NCI-H748 treated with DMSO at 0.1 percent for 48 hours (cell line): ENCODE measurements around the gene ANKDD1A.

ENCODE experiments used
- DNase-seq: peaks from one replicate; lab custom pipeline; 2025; lab: John Stamatoyannopoulos, UW

ANKDD1A gene

DNA sequence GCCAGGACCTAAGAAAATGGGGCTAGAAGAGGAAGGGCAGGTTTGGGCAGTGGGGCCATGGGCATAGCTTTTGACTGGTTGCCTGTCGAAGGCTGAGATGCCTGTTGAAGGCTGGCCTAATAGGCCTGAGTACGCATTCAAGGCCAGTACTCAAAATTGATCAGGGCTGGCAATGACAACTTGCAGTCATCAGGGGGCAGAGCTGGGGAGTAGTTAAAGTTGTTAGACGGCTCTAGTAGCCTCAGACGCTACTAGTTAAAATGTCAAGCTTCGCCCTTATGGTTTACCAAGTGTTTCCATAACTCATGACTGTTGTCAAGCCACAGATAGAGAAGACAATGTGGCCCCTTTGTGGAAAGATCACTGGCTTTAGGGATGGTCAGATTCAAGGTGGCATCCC, 49.3 kb downstream of the ANKDD1A start:
- no peak for DNase-seq

GRCh38 chr15:64969401-64969800, 57.7 kb downstream of the ANKDD1A start:
- no peak for DNase-seq

- DNase-seq: no peak
Observed at GRCh38 chr15:64970698-64971097, 59.0 kb downstream of the ANKDD1A start.

GRCh38 chr15:64975390-64975789, 63.7 kb downstream of the ANKDD1A start:
- DNase-seq: no peak

DNA sequence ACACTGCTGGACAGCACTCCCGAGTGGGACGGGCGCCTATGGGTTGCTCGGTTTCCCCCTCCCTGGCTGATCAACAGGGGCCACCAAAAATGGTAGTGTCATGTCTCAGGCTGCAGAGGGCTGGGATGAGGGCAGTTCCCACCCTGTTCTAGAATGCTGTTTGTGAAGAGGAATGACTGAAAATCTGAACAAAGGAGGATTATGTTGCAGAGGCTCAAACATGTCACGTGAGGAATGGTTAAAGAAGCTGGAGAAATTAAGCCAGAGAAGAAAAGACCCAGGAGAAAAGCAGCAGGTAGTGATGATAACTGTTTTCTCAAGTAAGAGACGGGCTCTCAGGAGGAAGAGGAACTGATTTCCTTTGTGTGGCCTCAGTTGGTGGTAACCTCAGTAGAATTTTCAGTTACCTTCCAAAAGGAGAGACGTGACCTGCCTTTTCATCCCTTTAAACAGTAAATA, 67.6 kb downstream of the ANKDD1A start:
- DNase-seq: no peak

- no peak for DNase-seq
Observed at GRCh38 chr15:64981812-64982431, 70.2 kb downstream of the ANKDD1A start.

- DNase-seq: no peak
Observed at GRCh38 chr15:64982472-64982871, 70.8 kb downstream of the ANKDD1A start.

- DNase-seq: no peak
Observed at GRCh38 chr15:64985366-64986033, 73.8 kb downstream of the ANKDD1A start.

DNA sequence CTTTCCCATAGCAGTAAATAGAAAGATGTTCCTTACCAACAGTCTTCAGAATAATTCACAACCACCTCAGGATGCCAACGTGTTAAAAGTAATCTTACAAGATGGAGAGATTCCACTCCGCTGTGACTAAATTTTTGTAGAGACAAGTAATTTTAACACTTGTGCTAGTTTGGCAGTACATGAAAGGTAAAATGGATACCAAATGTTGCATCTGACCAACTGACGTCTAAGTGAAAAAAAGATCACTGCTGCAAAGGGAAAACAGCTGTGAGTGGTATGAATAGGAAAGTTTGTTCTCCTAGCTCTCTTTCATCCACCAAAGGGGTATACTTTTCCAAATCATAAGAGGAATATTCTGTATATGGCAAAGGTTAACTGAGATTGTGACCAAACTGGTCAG, 75.4 kb downstream of the ANKDD1A start:
- no peak for DNase-seq

GRCh38 chr15:64989416-64990167, 77.9 kb downstream of the ANKDD1A start, which contains the start of gene SPG21:
TSS of gene SPG21 (minus strand) at chr15:64989914. CDS start at chr15:64983569, 6,345 bp downstream.
- peak; percentile 77 for DNase-seq

DNA sequence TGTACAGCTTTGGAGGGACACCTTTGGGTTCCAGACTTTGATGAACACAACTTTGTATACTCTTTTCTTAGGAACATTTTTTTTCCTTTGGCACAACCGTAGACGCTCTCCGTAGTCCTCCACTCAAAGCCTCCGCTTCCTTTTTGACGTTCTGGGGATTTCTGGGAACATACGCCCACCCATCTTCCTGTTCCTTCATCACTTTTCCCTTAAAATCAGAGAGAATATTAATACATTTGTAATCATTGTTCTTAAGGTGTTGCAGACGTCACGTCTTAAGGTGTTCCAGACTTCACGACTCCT, 78.4 kb downstream of the ANKDD1A start:
- DNase-seq: no peak

GRCh38 chr15:64991536-64992135, 79.9 kb downstream of the ANKDD1A start:
- DNase-seq: no peak

DNA sequence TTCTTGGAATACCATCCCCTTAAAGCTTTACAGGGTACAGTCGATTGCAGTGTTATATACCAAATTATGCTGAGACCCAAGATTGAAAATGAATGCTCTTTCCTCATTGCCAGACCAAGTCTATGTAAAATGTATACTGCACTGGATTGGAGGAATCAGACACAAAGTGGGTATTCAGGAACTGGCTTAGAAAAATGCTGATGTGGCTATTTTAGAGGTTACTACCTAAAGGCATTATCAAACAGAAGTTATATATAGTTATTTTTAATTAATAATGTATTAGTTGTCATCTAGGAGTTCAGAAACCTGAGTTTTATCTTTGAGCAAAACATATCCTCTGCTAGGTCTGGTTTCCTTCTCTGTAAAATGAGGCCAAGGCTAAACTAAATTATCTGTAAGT, 81.6 kb downstream of the ANKDD1A start:
- no peak for DNase-seq

DNA sequence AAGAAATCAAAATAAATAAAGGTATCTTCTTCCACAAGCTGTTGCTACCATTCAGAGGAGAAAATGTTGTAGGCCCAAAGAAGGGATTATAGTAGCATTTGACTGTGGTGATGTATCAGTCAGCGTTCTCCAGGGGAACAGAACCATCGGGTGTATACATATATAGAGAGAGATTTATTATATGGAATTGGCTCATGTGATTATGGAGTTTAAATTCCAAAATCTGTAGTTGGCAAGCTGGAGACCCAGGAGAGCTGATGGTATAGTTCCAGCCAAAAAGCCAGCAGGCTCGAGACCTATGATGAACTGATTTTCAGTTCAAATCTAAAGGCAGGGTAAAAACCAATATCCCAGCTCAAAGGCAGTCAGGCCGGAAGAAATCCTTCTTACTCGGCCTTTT, 85.4 kb downstream of the ANKDD1A start:
- DNase-seq: no peak

GRCh38 chr15:64997745-64998375, 86.2 kb downstream of the ANKDD1A start:
- DNase-seq: no peak

DNA sequence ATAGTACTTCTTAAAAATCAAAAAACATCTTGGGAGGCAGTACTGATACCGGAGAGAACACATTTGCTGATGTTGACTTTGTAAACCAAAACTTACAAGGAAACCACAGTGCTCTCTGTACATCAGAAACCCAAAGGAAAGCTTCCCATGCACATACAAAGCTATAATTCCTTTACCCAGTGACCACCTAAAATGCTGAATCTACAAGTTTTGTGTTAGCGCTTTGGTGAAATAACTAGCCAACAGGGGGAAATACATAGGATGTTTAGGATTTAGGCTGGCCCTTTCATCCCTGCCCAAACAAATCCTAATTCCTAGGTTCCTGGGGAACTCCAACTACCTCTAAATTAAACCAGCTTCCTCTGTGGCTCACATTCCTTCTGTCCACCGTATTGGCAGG, 93.3 kb downstream of the ANKDD1A start:
- DNase-seq: no peak

DNA sequence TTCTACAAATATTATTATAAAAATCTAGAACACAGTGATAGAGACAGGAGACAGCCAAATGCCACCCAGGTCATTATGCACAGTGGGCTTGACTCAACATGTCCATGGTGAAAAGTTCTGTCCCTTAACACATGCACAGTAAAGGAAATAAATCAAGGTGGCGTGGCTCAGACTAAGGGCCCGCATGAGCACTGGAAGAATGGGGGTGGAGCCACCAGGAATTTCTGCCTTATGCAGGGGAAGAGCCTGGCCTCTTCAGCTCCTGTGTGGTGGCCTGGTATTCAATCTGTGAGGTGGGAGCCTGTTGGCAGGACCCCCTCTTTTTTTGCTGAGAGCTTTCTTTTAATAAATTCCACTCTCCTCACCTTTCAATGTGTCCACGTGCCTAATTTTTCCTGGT, 95.2 kb downstream of the ANKDD1A start:
- no peak for DNase-seq
